Measurements from ENCODE around the gene CLPTM1L. TPM values are rescaled to one million over a fixed set of nuclear protein-coding genes. Genes with fewer than 3 reads are reported as not detected.

The CLPTM1L gene
- total RNA-seq, 1 donor from 2014 or later, result 34.2 TPM

DNA sequence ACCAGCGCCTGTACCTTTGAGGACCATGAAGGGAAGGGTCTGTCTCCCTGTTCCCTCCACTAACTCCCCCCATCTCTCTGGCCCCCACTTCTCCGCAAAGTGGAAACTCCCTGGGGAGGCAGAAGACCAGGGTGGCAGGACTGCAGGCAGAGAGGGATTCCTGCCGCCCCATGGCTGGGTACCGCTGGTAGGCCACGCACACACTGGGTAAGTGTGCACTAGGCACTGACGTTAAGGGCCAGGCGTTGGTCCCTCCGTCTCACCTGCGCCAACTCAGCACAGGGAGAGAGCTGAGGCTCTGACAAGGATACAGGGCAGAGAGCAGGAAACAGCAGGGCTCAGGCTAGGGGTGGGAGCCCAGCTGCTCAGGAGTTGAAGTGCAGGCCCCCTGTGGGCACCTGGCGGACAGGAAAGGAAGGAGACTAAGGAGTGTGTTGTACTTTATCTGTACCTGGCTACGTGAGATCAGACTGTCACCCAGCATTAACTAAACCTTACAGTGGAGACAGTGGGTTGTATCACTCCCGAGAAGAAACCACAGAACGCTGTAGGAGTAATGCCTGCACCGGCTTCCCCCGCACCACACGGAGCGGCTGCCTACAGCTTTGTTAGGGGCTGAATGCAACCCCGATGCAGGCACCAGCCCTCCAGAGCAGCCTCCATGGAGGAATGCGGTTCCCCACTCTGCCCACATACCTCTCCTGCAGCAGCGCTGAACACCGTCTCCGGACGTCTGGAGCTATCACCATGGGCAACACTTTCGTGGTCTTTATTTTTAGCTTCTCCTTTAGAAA is 34.2 kb upstream of the CLPTM1L start:
- Histone ChIP-seq H3K9me3 (replicated peaks) (no peaks in the 10 kb centered on the region), H3K36me3 (no peaks in the 10 kb centered on the region), H3K4me3 (no peak overlapping the region), H3K27me3 (ENCODE audit: low read depth) (peaks cover 80% of the 10 kb centered on the region), H3K4me1 (peaks cover 9% of the 10 kb centered on the region), H3K27ac (replicated peaks) (no peak overlapping the region)
- no peak for DNase-seq
- intact Hi-C loops (cut with micrococcal nuclease), result no loop called here
- TF ChIP-seq, protein P1, sequence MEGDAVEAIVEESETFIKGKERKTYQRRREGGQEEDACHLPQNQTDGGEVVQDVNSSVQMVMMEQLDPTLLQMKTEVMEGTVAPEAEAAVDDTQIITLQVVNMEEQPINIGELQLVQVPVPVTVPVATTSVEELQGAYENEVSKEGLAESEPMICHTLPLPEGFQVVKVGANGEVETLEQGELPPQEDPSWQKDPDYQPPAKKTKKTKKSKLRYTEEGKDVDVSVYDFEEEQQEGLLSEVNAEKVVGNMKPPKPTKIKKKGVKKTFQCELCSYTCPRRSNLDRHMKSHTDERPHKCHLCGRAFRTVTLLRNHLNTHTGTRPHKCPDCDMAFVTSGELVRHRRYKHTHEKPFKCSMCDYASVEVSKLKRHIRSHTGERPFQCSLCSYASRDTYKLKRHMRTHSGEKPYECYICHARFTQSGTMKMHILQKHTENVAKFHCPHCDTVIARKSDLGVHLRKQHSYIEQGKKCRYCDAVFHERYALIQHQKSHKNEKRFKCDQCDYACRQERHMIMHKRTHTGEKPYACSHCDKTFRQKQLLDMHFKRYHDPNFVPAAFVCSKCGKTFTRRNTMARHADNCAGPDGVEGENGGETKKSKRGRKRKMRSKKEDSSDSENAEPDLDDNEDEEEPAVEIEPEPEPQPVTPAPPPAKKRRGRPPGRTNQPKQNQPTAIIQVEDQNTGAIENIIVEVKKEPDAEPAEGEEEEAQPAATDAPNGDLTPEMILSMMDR (IDR thresholded peaks at IDR 0.05; ENCODE audit: borderline replicate concordance), result no peak

DNA sequence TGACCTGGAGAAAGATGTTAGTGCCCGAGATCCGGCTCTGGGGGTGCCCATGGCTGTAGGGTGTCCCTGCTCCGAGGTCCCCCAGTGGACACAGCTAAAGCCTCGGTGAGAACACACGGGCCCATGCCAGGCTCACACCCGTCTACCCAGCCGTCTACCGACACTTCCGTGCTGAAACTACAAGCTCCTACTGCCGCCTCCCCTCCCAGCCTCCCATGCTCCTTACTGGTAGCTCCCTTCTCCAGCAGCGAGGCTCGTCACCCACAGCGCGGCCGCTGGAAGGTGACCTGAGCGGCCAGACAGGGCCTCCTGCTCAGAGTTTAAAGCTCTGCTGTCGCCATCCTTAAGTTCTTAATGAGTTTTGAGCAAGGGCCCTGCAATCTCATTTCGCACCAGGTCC is 33.2 kb upstream of the CLPTM1L start:
- Histone ChIP-seq H3K9me3 (replicated peaks) (no peaks in the 10 kb centered on the region), H3K4me3 (no peak overlapping the region), H3K4me1 (peaks cover 5% of the 10 kb centered on the region), H3K27me3 (ENCODE audit: low read depth) (peaks cover 86% of the 10 kb centered on the region), H3K27ac (replicated peaks) (no peak overlapping the region), H3K36me3 (no peaks in the 10 kb centered on the region)
- TF ChIP-seq, protein P1 (IDR thresholded peaks at IDR 0.05; ENCODE audit: borderline replicate concordance), result no peak
- no peak for DNase-seq
- intact Hi-C loops (cut with micrococcal nuclease), result no loop called here

DNA sequence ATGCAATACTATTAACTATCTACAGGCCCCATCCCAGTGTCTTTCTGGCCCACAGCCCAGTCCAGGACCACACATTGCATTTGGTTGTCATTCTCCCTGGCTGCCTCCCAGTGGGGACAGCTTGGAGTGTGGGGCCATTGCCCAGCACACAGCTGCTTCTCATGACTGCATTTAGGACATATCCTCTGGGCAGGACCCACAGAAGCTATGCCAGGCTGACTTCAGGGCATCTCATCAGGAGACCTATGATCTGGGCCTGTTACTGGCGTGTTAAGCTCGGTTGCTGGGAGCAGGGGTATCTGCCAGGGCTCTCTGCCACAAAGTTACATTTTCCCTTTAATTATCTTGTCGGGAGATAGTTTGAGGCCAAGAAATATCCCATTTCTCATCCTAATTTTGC is 32.1 kb upstream of the CLPTM1L start:
- Histone ChIP-seq H3K36me3 (no peaks in the 10 kb centered on the region), H3K9me3 (replicated peaks) (no peaks in the 10 kb centered on the region), H3K27ac (replicated peaks) (no peak overlapping the region), H3K4me3 (no peak overlapping the region), H3K4me1 (peaks cover 5% of the 10 kb centered on the region), H3K27me3 (ENCODE audit: low read depth) (peaks cover 82% of the 10 kb centered on the region)
- TF ChIP-seq, protein P1 (IDR thresholded peaks at IDR 0.05; ENCODE audit: borderline replicate concordance), result no peak
- DNase-seq, result no peak
- intact Hi-C loops (cut with micrococcal nuclease), result no loop called here

DNA sequence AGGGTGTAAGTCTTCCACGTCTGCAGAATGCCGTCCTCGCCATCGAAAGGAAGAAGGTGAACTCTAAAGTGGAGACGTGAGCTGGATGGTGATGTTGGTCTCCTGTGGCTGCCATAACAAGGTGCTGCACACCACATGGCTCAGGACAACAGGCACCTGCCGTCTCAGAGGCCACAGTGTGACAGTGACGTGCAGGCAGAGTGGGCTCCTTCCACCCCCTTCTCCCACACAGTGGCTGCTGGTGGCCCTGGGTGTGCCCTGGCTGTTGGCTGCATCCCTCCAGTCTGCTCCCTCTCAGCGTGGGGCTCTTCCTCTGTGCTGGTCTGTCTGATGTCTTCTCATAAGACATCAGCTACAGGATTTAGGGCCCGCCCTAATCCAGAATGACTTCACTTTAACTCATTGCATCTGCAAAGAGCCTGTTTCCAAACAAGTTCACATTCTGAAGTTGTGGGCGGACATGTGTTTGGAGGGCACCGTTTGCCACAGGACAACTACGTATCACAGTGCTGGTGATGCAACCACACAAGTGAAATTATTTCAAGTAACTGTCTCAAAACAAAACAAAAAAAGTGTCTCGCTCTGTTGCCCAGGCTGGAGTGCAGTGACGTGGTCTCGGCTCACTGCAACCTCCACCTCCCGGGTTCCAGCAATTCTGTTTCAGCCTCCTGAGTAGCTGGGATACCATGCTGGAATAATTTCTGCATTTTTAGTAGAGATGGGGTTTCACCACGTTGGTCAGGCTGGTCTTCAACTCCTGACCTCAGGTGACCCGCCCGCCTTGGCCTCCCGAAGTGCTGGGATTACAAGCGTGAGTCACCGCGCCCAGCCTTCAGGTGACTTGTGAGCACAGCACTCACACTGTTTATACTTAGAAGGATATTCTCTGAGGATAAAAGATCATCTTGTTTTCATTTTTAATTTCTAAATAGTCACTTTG is 31.2 kb upstream of the CLPTM1L start:
- no peak overlapping the region for H3K4me3 ChIP-seq
- TF ChIP-seq, protein P1 (IDR thresholded peaks at IDR 0.05; ENCODE audit: borderline replicate concordance), result no peak
- peaks cover 78% of the 10 kb centered on the region for H3K27me3 ChIP-seq (ENCODE audit: low read depth)
- no peaks in the 10 kb centered on the region for H3K36me3 ChIP-seq
- H3K9me3 ChIP-seq (replicated peaks), result no peaks in the 10 kb centered on the region
- H3K27ac ChIP-seq (replicated peaks), result no peak overlapping the region
- peaks cover 5% of the 10 kb centered on the region for H3K4me1 ChIP-seq
- intact Hi-C loops (cut with micrococcal nuclease), result no loop called here
- no peak for DNase-seq

DNA sequence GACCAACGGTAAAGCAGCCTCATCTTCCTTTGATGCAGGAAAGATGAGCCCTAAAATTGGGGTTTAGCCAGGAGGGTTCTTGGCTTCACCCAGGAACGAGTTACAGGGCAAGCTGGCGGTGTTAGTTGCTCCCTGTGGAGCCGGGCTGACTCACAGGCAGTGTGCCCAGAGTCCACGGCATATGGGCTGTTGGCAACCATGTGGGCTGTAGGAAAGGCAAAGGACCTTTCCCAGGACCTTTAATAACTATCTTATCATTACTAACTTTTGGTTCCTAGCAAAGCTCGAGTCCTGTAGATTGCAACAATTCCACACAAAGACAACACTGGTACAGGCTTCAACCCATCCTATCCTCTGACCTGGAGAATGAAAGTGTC is 29.8 kb upstream of the CLPTM1L start:
- Histone ChIP-seq H3K27ac (replicated peaks) (no peak overlapping the region), H3K4me3 (no peak overlapping the region), H3K4me1 (no peaks in the 10 kb centered on the region), H3K36me3 (no peaks in the 10 kb centered on the region), H3K27me3 (ENCODE audit: low read depth) (peaks cover 70% of the 10 kb centered on the region), H3K9me3 (replicated peaks) (no peaks in the 10 kb centered on the region)
- TF ChIP-seq, protein P1 (IDR thresholded peaks at IDR 0.05; ENCODE audit: borderline replicate concordance), result no peak
- intact Hi-C loops (cut with micrococcal nuclease), result no loop called here
- no peak for DNase-seq

All from left ventricle myocardium inferior (tissue), 1 donor.